HG02588 (cell line): Measurements from ENCODE around the gene PDK2.

Experiments used
- ATAC-seq: cut with Tn5 transposase; IDR thresholded peaks from one replicate; pipeline ENCODE4 v1.9.1; 2021; ENCODE audit warnings: mild to moderate bottlenecking, moderate library complexity; ENCODE audit not compliant: unreplicated experiment

PDK2 gene

GRCh38 chr17:50076591-50077235 lies 18.4 kb upstream of the PDK2 start:
- no peak for ATAC-seq

DNA sequence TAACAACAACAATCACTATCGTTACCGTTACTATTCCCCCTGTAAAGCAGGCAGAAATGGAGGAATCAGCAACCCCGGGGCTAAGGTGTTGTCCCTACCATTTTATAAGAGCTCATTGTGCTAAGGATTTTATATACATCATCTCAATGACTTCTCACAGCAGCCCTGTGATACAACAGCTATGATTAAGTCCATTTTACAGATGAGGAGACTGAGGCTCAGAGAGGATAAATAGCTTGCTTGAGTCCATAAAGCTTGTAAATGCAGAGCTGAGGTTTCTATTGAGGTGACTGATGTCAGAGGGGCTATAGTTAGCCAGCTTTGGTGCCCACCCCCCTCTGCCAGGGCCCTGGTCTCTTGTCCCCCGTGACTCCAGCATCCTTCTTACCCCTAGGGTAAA lies 16.7 kb upstream of the PDK2 start:
- ATAC-seq = no peak

DNA sequence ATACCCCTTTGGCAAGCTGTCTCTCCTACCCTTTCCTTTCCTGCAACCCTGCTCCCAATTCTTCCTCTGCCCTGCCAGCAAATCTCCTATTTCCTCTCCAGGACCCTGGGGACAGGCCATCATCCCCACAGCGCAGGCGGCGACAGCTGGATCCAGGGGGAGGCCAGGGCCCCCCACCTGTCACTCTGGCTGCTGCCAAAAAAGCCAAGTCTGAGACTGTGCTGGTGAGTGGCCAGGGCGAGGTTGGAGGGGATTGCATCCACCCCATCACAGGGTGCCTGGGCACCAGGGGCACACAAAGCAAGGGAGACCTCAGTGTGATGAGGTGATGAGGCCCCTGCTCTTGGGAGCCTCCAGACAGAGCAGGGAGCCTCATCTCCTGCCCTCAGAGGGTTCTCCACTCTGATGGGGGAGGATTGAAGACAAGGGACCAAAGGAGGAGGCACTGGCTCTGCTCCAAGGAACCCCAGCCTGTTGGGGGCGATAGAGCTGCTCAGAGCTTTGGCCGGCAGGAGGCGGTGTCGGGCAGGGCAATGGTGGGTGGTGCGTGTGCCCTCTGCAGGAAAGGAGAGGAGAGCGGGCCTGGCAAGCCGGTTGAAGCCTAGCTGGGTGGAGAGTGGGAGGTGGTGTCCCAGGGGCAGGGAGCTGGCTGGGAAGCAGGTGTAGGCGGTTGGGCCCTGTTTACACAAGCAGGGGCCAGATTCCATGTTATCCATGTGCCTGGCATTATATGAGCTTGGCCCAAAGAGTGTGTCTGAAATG lies 15.6 kb upstream of the PDK2 start:
- no peak for ATAC-seq

GRCh38 chr17:50080096-50080480 lies 15.1 kb upstream of the PDK2 start:
- ATAC-seq = no peak

DNA sequence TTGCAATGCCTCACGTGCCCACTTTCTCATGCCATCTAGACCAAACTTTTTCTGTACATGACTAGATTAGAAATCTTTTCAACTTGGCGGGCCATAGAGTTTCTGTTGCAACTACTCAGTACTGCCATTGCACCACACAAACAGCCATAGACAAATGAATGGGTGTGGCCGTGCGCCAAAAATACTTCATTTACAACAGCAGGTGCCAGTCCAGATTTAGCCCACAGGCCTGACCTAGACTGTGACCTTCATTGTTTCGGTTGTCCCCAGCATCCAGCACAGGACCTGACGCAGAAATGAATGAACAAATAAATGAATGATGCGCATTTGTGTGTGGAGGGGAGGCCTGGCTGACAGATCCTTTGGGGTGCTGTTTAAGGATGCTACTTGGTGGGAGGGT lies 14.3 kb upstream of the PDK2 start:
- ATAC-seq = no peak

DNA sequence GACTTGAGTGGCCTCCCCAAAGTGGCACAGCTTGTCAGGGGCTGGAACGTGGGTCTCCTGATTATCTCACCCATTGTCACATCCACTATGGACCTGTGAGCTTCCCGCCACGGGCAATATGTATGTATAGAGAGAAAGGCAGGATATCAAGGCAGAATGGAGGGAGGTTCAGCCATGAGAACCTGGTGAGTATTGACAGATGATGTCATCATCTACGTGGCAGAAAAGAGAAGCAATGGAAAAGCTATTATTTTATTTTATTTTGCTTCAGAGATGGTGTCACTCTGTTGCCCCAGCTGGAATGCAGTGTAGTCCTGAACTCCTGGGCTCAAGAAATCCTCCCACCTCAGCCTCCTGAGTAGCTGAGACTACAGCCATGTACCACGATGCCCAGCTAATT lies 13.4 kb upstream of the PDK2 start:
- no peak for ATAC-seq

DNA sequence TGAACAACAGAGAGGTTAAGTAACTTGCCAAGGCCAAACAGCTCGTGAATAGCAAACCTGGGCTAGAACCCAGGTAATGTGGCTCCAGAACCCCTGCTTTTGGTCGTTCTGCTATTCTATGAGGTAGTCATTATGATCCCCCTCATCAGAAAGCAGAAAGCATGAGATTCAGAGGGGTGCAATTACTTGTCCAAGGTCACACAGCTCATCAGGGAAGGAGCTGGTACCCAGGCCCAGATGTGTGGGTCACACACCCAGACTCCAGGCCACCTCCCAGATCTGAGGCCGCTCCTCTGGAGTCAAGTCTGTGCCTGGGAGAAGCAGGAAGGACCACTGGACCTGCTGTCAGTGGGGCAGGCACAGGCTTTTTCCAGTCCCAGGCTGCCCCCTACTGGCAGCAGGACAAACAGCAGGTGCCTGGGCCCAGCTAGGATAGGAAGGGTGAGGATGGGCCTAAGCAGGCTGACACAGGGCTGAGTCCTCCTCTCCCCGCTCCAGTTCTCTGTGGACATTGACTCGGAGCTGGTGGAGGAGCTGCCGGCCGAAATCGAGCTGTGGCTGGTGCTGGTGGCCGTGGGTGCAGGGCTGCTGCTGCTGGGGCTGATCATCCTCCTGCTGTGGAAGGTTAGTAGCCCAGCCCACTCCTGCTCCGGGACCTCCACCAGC lies 7.8 kb upstream of the PDK2 start:
- ATAC-seq = peak; percentile 63

DNA sequence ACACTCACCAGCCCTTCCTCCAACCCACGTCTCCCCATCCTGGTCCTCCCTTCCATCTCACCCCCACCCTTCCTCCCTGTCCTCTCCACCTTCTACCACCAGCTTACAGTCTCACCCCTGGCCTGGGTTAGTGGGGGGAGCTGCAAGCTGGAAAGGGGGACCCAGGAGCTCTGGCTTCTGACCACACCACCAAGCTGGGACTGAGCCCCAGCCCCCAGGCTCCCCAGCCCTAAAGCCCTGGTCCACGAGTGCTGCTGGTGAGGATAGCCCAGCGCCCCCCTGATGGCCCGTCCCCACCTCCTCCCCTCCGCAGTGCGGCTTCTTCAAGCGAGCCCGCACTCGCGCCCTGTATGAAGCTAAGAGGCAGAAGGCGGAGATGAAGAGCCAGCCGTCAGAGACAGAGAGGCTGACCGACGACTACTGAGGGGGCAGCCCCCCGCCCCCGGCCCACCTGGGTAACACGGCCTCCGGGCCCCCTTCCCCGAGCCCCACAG lies 7.2 kb upstream of the PDK2 start:
- ATAC-seq = no peak

DNA sequence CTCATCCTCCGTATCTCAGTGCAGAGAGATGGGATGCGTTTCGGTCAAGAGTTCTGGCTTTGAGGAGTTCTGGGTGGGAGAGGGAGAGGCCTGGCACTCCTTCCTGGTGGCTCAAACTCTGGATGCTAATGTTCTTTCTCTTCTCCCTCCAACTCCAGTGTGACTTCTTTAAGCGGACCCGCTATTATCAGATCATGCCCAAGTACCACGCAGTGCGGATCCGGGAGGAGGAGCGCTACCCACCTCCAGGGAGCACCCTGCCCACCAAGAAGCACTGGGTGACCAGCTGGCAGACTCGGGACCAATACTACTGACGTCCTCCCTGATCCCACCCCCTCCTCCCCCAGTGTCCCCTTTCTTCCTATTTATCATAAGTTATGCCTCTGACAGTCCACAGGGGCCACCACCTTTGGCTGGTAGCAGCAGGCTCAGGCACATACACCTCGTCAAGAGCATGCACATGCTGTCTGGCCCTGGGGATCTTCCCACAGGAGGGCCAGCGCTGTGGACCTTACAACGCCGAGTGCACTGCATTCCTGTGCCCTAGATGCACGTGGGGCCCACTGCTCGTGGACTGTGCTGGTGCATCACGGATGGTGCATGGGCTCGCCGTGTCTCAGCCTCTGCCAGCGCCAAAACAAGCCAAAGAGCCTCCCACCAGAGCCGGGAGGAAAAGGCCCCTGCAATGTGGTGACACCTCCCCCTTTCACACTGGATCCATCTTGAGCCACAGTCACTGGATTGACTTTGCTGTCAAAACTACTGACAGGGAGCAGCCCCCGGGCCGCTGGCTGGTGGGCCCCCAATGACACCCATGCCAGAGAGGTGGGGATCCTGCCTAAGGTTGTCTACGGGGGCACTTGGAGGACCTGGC lies 6.0 kb upstream of the PDK2 start:
- no peak for ATAC-seq

DNA sequence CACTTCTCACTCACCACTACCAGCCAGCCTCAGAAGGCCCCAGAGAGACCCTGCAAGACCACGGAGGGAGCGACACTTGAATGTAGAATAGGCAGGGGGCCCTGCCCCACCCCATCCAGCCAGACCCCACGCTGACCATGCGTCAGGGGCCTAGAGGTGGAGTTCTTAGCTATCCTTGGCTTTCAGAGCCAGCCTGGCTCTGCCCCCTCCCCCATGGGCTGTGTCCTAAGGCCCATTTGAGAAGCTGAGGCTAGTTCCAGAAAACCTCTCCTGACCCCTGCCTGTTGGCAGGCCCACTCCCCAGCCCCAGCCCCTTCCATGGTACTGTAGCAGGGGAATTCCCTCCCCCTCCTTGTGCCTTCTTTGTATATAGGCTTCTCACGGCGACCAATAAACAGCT lies 5.1 kb upstream of the PDK2 start:
- ATAC-seq = no peak

GRCh38 chr17:50090971-50091917 lies 3.9 kb upstream of the PDK2 start:
- no peak for ATAC-seq

GRCh38 chr17:50091918-50092285 lies 3.2 kb upstream of the PDK2 start:
- no peak for ATAC-seq

DNA sequence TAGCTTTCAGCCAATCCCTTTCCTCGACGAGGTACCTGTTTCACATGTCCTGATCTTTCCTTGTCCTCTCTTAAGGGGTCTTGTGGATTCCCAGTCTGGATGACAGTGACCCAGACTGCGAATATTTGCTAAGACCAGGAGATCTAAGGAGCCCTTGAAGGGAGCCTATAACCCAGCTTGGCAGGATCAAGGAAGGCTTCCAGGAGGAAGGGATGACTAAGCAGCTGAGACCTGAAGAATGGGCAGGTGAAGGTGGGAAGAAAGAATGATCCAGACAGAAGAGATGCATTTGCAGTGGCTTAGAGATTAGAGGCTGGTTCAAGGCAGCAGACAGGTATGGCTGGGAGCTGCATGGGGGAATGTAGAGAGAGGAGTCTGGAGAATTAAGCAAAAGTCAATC lies 1.9 kb upstream of the PDK2 start:
- no peak for ATAC-seq

DNA sequence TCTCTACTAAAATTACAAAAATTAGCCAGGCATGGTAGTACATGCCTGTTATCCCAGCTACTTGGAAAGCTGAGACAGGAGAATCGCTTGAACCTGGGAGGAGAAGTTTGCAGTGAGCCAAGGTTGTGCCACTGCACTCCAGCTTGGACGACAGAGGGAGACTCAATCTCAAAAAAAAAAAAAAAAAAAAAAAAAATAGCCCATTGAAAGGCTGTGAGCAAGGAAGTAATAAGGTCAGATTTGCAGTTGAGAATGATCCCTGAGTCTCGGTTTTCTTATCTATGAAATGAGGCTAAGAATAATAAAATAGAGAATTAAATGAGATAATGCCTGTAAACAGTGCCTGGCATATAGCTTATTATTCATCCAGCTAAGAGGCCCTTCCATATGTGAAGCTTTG lies 1.3 kb upstream of the PDK2 start:
- no peak for ATAC-seq

GRCh38 chr17:50094243-50094752 lies 853 bp upstream of the PDK2 start:
- ATAC-seq = no peak

DNA sequence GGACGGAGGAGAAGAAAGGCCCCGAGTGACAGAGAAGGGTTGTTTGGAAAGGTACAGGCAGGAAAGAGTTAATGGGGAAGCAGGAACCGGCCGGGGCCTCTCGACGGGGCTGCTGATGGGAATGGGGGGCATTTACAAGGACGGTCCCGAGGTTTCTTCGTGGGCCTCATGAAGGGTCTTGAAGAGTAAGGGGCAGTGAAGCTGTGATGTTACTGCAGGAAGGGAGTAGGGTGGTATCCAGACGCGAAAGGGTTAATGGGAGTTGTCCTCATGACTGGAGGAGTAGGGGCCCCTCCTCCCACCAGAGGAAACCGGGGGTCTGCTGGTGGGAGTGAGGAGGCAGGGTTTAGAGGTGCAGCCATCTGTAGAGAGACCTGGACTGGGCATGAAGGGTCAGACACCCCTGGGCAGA lies 481 bp downstream of the PDK2 start:
- ATAC-seq = no peak

DNA sequence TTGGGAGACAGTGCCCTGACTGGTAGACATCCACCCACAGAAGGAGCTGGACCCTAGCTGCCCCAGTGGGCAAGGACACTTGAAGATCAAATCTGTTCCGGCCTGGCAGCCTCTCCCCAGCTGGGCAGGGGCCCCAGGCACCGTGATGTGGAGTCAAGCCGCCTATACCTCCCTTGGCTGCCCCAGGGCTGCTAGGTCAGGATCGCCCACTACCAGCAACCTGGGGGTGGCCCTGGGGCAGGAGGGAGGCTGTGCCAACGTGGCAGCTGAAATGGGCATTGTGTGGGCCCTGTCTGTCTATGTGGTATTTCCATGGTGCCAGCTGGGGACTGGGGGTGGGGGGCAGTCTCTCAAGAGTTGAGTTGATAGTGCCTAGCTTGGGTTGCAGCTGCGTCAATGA lies 941 bp downstream of the PDK2 start:
- no peak for ATAC-seq

- ATAC-seq = no peak
Observed at GRCh38 chr17:50096758-50097157, 1.6 kb downstream of the PDK2 start.

- ATAC-seq = no peak
Observed at GRCh38 chr17:50097455-50097854, 2.3 kb downstream of the PDK2 start.

DNA sequence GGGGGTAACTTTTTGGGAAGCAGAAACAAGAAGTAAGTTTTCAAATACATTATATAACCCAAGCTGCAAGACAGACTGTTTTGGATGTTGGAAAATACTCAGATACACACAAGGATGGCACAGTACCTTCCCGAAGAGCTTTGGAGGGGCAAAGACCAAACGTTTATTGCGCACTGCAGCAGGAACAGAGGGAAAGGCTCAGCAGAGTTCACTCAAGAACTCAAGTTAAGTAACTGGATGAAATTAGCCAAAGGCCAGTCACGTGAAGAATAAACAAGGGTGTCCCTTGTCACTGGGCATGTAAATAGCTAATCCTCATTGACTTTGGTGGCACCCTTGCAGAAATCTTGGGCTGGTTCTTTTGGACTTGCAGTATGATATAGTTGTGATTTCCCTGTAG lies 2.8 kb downstream of the PDK2 start:
- no peak for ATAC-seq
